Skeletal muscle tissue (tissue), 4 donors: Measurements from ENCODE around the gene SYNJ2. TPM values are rescaled to one million over a fixed set of nuclear protein-coding genes. Genes with fewer than 3 reads are reported as not detected.

Experiments used
- H3K27ac ChIP-seq: one replicate; pipeline ENCODE4 v1.7.0; 2013; ENCODE audit warnings: mild to moderate bottlenecking, low read depth, low read length, inconsistent platforms
- H3K27me3 ChIP-seq, 3 donors: one replicate each; pipeline ENCODE4 v1.7.0; 2013; ENCODE audit warnings: low read length in 3 of 3; ENCODE audit not compliant: control insufficient read depth in 3 of 3, insufficient read depth in 3 of 3
- H3K36me3 ChIP-seq, 3 donors: one replicate each; pipeline ENCODE4 v1.7.0; 2013; ENCODE audit warnings: low read length in 3 of 3; ENCODE audit not compliant: control insufficient read depth in 3 of 3, insufficient read depth in 3 of 3
- H3K4me1 ChIP-seq, 3 donors: one replicate each; pipeline ENCODE4 v1.7.0; 2013; ENCODE audit warnings: low read length in 3 of 3, mild to moderate bottlenecking in 3 of 3; ENCODE audit not compliant: control insufficient read depth in 3 of 3, insufficient read depth in 3 of 3
- H3K4me3 ChIP-seq, 3 donors: one replicate each; pipeline ENCODE4 v1.7.0; 2013; ENCODE audit warnings: low read length in 3 of 3
- H3K9ac ChIP-seq, 3 donors: one replicate each; pipeline ENCODE4 v1.7.0; 2013; ENCODE audit warnings: low read length in 3 of 3, mild to moderate bottlenecking in 3 of 3, moderate library complexity in 2 of 3, low read depth in 1 of 3
- H3K9me3 ChIP-seq, 3 donors: one replicate each; pipeline ENCODE4 v1.7.0; 2013; ENCODE audit warnings: low read length in 3 of 3; ENCODE audit not compliant: control insufficient read depth in 3 of 3
- total RNA-seq: library from RNA; depleted of rRNA; stranded (reverse); fragments of >200 nt; gene quantifications from one replicate; pipeline ENCODE4 v1.2.3, GENCODE V29; 2014
- donor health status: Osteomylitis.

SYNJ2 gene
- total RNA-seq, 1 donor from 2014 or later, result 8.4 TPM

- peaks cover 0 to 5% (median 0%) of the 10 kb centered on the region in 3 donors for H3K36me3 ChIP-seq
- H3K9me3 ChIP-seq, result no peaks in the 10 kb centered on the region
- H3K4me1 ChIP-seq, result peaks cover 13 to 19% (median 15%) of the 10 kb centered on the region in 3 donors
- H3K4me3 ChIP-seq, result no peak overlapping the region
- H3K9ac ChIP-seq, result peak overlapping the region in 1 of 3 donors; percentile 8
- no peaks in the 10 kb centered on the region for H3K27me3 ChIP-seq
- H3K27ac ChIP-seq, result no peak overlapping the region
These were observed 36.5 kb downstream of the SYNJ2 start for GRCh38 chr6:158018041-158018771.

GRCh38 chr6:158018851-158019361, 37.2 kb downstream of the SYNJ2 start:
- Histone ChIP-seq H3K4me1 (peaks cover 13 to 19% (median 15%) of the 10 kb centered on the region in 3 donors), H3K27ac (peak overlapping the region; percentile 52), H3K9me3 (no peaks in the 10 kb centered on the region), H3K4me3 (peak overlapping the region in 1 of 3 donors; percentile 30), H3K9ac (peak overlapping the region in 1 of 3 donors; percentile 8), H3K27me3 (no peaks in the 10 kb centered on the region), H3K36me3 (peaks cover 0 to 5% (median 0%) of the 10 kb centered on the region in 3 donors)

DNA sequence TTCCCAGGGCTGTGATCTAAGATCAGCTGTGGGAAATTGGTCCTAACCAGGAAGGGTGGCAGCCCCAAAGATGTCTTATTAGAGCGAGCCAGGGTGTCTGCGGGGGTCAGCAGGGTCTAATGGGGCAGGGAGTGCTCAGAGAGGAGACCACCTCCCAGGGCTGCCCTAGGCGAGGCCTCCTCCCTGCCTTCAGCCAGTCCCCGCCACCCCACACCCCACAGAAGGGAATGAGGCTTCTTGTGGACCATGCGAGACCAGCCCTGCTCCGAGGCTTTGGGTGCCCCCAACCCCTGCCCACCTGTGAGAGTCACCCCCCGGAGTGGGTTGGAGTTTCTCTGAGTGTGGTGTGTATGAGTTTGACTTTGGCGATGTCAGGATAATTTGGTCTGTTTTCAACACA, 37.8 kb downstream of the SYNJ2 start:
- Histone ChIP-seq H3K9me3 (no peaks in the 10 kb centered on the region), H3K27ac (peak overlapping the region; percentile 52)

GRCh38 chr6:158020272-158020711, 38.6 kb downstream of the SYNJ2 start:
- Histone ChIP-seq H3K27ac (peak overlapping the region; percentile 6), H3K9ac (no peak overlapping the region), H3K27me3 (no peaks in the 10 kb centered on the region), H3K4me1 (peaks cover 13 to 19% (median 19%) of the 10 kb centered on the region in 3 donors), H3K4me3 (no peak overlapping the region), H3K9me3 (no peaks in the 10 kb centered on the region), H3K36me3 (peaks cover 0 to 5% (median 0%) of the 10 kb centered on the region in 3 donors)

More for the DNA sequence above, 37.8 kb downstream of the SYNJ2 start:
- Histone ChIP-seq H3K4me1 (peaks cover 13 to 19% (median 15%) of the 10 kb centered on the region in 3 donors), H3K36me3 (peaks cover 0 to 5% (median 0%) of the 10 kb centered on the region in 3 donors), H3K9ac (peak overlapping the region in 1 of 3 donors; percentile 8), H3K27me3 (no peaks in the 10 kb centered on the region), H3K4me3 (no peak overlapping the region)

- no peak overlapping the region for H3K9ac ChIP-seq
- H3K4me3 ChIP-seq, result no peak overlapping the region
- peaks cover 0 to 5% (median 0%) of the 10 kb centered on the region in 3 donors for H3K36me3 ChIP-seq
- peaks cover 13 to 19% (median 19%) of the 10 kb centered on the region in 3 donors for H3K4me1 ChIP-seq
- H3K9me3 ChIP-seq, result no peaks in the 10 kb centered on the region
- H3K27me3 ChIP-seq, result no peaks in the 10 kb centered on the region
- peak overlapping the region; percentile 6 for H3K27ac ChIP-seq
These were observed 39.1 kb downstream of the SYNJ2 start for GRCh38 chr6:158020811-158021210.

GRCh38 chr6:158021376-158021775, 39.7 kb downstream of the SYNJ2 start:
- H3K9me3 ChIP-seq, result no peaks in the 10 kb centered on the region
- H3K27me3 ChIP-seq, result no peaks in the 10 kb centered on the region
- H3K27ac ChIP-seq, result peak overlapping the region; percentile 0
- no peak overlapping the region for H3K4me3 ChIP-seq
- peaks cover 18 to 24% (median 22%) of the 10 kb centered on the region in 3 donors for H3K4me1 ChIP-seq
- peaks cover 0 to 5% (median 0%) of the 10 kb centered on the region in 3 donors for H3K36me3 ChIP-seq
- H3K9ac ChIP-seq, result no peak overlapping the region

DNA sequence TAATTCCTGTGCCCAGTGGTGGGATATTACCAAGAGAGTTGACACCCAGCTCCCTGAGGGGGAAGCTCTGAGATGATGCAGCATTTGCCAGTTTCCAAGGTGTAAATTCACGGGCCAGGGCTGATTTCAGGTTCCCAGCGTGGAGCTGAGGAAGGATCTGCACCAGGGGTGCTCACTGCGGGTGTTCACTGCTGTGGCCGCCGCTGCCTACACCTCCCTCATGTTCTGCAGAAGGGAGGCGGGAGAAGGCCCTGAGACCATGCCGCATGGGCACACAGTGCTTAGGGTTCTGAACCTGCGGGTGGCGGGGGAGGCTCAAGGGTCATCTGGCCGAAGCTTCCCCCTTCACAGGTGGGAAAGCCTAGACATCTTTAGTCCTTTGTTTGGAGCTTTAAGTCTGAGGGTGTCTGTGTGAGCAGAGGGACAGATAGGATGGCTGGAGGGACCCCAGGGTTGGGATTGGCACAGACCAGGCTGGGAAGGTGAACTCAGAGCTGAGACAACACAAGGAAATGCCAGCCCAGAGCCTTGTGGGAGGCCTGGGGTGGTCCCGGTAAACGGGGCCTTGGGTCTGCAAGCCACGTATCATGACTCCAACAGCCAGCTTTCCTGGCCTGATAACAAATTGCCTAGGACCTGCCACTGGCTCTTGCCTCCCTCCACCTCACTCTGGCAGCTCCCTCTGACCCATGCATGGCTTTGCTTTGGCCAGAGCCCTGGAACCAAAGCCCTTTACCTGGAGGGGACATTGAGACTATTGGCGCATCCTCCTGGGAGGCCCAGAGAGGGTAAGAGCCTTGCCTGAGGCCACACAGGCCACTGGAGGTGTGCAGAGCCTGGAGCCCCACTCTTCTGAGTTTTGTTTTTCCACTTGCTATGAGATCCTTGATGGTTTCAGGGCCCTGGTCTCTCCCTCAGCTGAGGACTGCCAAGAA, 40.4 kb downstream of the SYNJ2 start:
- Histone ChIP-seq H3K27ac (peak overlapping the region; percentile 0), H3K4me1 (peaks cover 25 to 31% (median 26%) of the 10 kb centered on the region in 3 donors), H3K9ac (no peak overlapping the region), H3K27me3 (no peaks in the 10 kb centered on the region), H3K9me3 (no peaks in the 10 kb centered on the region), H3K4me3 (no peak overlapping the region), H3K36me3 (peaks cover 0 to 5% (median 0%) of the 10 kb centered on the region in 3 donors)

DNA sequence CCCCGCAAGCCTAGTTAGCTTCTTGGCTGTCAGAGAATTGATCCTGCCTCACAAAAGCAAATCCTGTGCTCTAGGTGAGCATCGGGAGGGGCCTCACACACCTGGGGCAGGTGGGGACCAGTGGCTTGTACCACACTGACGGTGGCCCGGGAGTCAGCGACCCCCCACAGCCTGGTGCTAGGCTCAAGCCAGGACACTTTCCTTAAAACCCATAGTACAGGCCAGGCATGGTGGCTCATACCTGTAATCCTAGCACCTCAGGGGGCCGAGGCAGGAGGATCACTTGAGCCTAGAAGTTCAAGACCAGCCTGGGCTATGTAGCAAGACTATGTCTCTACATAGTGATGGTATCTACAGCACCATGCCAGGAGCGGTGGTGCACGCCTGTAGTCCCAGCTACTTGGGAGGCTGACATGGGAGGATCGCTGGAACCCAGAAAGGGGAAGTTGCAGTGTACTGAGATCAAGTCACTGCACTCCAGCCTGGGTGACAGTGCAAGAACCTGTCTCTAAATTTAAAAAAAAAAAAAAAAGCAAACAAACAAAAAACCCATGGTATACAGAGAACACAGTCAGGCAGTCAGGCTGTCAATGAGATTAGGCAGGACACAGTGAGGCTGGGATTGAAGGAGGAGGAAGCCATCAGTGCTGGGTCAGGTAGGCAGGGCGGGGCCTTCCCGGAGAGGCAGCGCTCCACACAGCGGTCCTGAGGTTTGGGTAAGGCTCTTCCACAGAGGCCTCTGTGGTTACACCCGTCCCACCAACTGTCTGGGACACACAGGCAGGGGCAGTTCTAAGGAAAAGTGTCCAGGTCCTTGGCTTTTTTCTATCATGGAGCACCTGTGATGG, 41.3 kb downstream of the SYNJ2 start:
- Histone ChIP-seq H3K27ac (no peak overlapping the region), H3K4me1 (peaks cover 33 to 36% (median 34%) of the 10 kb centered on the region in 3 donors), H3K9me3 (no peaks in the 10 kb centered on the region)

DNA sequence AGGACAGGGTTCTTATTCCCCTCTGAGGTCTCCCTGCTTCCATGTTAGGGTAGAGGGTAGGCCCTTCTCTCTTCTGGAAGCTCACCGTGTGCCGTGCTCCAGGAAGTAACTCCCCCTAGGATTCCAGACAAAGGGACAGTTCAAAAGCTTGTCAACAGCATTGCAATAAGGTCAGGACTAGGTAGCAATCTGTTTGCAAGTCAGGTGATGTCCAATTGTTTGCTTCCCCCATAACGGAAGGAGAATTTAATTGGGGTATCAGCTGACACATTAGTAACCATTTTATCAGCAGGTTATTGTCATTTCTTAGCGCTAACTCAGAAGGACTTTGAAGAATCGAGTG, 41.9 kb downstream of the SYNJ2 start:
- Histone ChIP-seq H3K9me3 (no peaks in the 10 kb centered on the region), H3K4me3 (no peak overlapping the region), H3K4me1 (peaks cover 27 to 36% (median 33%) of the 10 kb centered on the region in 3 donors), H3K9ac (no peak overlapping the region), H3K36me3 (peaks cover 0 to 5% (median 0%) of the 10 kb centered on the region in 3 donors), H3K27me3 (no peaks in the 10 kb centered on the region), H3K27ac (no peak overlapping the region)

More for the DNA sequence above, 41.3 kb downstream of the SYNJ2 start:
- Histone ChIP-seq H3K4me3 (no peak overlapping the region), H3K36me3 (peaks cover 0 to 5% (median 0%) of the 10 kb centered on the region in 3 donors), H3K9ac (no peak overlapping the region), H3K27me3 (no peaks in the 10 kb centered on the region)
